MG63 (cell line): Measurements from ENCODE around the gene ANGPTL8. TPM values are rescaled to one million over a fixed set of nuclear protein-coding genes. Genes with fewer than 3 reads are reported as not detected.

Experiments used
- DNase-seq: peaks from one replicate; pipeline ENCODE4 v3.0.0-alpha.2; 2020
- H3K27me3 ChIP-seq: fragments of 250-450 bp; sonication (Bioruptor Pico); 2 replicates; pipeline ENCODE4 v1.5.1; 2020; ENCODE audit warnings: mild to moderate bottlenecking, moderate library complexity
- H3K36me3 ChIP-seq: fragments of 250-450 bp; sonication (Bioruptor Pico); 2 replicates; pipeline ENCODE4 v1.5.1; 2020; ENCODE audit warnings: mild to moderate bottlenecking, moderate library complexity
- H3K4me3 ChIP-seq: fragments of 250-450 bp; sonication (Bioruptor Pico); 2 replicates; pipeline ENCODE4 v1.5.1; 2020; ENCODE audit warnings: mild to moderate bottlenecking, moderate library complexity
- H3K9me3 ChIP-seq: fragments of 250-450 bp; sonication (Bioruptor Pico); 2 replicates; pipeline ENCODE4 v1.5.1; 2020; ENCODE audit warnings: mild to moderate bottlenecking, moderate library complexity
- total RNA-seq: library from RNA; depleted of rRNA; stranded (reverse); fragments of >200 nt; shearing (Covaris generic); gene quantifications from 2 replicates; pipeline ENCODE4 v1.2.3, GENCODE V29; 2014; ENCODE audit warnings: low replicate concordance

ANGPTL8 gene
- total RNA-seq, 1 experiment from 2014 or later, result not detected

DNA sequence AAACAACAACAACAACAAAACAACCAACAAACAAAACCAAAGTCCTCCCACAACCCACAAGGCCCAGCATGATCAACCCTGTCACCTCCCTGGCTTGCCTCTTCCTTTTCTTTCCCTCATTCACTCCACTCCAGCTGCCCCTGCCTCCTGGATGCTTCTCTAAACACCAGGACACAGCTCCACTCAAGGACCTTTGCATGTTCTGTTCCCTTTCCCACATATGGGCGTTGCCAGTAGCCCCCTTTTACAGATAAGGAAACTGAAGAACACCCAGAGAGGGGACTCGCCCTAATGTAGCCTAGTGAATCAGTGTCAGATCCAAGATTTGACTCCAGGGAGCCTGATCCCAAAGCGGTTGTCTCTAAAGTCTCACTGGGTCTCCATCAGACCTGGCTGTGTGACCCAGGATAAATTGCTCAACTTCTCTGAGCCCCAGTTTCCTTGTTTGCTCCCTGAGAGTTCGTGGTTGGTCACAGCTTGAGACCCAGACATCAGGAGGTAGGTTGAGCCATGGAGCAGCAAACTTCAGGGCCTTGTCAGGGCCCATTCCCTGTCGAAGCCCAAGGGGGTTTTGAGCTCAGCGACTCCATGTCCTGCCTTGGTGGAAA, 25.9 kb downstream of the ANGPTL8 start:
- no peak for DNase-seq
- H3K9me3 ChIP-seq, result no peaks in the 10 kb centered on the region
- no peaks in the 10 kb centered on the region for H3K36me3 ChIP-seq
- H3K4me3 ChIP-seq, result no peak overlapping the region
- no peaks in the 10 kb centered on the region for H3K27me3 ChIP-seq

DNA sequence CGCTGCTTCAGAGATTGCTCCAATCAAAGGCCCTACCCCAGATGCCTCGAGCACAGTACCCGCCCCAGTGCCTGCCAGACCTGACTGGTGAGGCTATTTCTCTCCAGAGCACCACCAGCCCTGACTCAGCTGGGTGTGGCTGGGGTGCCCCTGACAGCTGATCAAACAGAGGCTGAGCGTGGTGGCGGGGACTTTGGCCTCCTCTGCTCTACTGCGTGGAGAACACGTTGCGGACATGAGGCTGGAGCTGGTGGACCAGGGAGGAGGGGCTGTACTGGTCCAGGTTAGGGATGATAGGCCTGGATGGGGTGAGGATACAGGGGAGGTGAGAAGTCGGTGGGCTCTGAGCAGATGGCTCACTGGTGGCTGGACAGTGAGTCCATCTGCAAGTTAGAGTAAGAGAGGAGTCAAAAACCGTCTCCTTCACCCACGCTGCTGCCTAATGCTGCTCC, 26.4 kb downstream of the ANGPTL8 start:
- peak; percentile 67 for DNase-seq
- Histone ChIP-seq H3K4me3 (no peak overlapping the region), H3K27me3 (no peaks in the 10 kb centered on the region)

DNA sequence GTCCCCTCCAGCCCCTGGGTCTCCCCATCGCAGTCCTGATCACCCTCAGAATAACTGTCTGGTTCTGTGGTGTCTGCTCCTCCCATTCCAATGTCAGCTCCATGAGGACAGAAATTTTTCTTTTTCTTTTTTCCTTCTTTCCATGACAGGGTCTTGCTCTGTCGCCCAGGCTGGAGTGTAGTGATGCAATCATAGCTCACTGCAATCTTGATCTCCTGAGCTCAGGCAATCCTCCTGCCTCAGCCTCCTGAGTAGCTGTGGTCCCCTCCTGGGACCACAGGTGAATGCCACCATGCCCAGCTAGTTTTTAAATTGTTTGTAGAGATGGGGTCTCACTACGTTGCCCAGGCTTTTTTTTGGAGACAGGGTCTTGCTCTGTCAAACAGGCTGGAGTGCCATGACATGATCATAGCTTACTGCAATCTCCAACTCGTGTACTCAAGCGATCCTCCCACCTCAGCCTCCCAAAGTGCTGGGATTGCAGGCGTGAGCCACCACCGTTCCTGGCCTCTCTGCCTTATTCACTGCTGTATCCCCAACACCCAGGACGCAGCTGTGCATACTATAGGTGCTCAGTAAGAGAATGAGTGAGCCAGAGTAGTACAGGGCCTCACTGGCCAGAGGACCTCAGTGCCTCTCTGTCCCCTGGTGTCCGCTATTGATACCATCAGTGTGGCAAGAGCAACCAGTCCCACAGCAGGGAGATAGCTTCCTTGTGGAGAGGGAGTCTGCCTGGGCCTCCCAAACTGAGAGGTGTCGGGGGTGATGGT, 28.1 kb downstream of the ANGPTL8 start:
- no peaks in the 10 kb centered on the region for H3K27me3 ChIP-seq
- no peak overlapping the region for H3K4me3 ChIP-seq
- H3K36me3 ChIP-seq, result no peaks in the 10 kb centered on the region
- no peak for DNase-seq
- H3K9me3 ChIP-seq, result no peaks in the 10 kb centered on the region

More for the DNA sequence above, 26.4 kb downstream of the ANGPTL8 start:
- Histone ChIP-seq H3K9me3 (no peaks in the 10 kb centered on the region), H3K36me3 (no peaks in the 10 kb centered on the region)

DNA sequence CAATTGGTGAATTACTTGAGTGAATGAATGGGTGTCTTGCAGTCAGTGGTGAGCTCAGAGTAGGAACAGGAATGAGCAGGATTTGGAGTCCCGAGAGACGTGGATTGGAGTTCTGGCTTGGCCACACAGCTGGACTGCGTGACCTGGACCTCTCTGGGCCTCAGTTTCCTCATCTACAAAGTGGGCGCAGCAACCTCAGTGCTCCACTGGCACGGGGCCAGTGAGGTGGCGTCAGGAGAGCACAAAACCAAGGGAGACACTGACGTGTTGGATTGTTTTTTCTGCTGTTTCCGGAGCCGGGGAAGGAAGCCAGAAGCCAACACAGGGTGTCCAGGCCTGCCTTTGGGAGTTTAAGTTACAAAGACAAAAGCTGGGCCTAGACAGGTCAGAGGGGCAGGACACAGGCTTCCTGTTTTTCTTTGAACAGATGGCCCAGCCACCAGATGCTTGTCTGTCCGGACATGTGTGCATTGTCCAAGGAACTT, 29.4 kb downstream of the ANGPTL8 start:
- no peaks in the 10 kb centered on the region for H3K27me3 ChIP-seq
- H3K36me3 ChIP-seq, result no peaks in the 10 kb centered on the region
- no peak overlapping the region for H3K4me3 ChIP-seq
- peak; percentile 77 for DNase-seq
- no peaks in the 10 kb centered on the region for H3K9me3 ChIP-seq

GRCh38 chr19:11269408-11269807, 30.0 kb downstream of the ANGPTL8 start:
- H3K4me3 ChIP-seq, result no peak overlapping the region
- no peaks in the 10 kb centered on the region for H3K36me3 ChIP-seq
- DNase-seq, result peak; percentile 48
- H3K9me3 ChIP-seq, result no peaks in the 10 kb centered on the region; the same call in 1 of the 2 replicates
- H3K27me3 ChIP-seq, result no peaks in the 10 kb centered on the region

DNA sequence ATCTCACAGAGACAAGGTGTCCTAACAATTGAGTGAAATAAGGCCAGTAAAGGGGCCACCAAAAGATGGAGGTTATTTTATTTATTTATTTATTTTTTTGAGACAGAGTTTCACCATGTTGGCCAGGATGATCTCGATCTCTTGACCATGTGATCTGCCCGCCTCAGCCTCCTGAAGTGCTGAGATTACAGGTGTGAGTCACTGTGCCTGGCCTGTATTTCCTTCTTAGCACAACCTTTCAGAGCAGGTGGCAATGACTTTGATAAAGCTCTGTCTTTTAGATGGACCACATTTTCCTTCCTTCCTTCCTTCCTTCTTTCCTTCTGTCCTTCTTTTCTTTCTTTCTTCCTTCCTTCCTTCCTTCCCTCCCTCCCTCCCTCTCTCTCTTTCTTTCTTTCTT, 33.9 kb downstream of the ANGPTL8 start:
- Histone ChIP-seq H3K36me3 (no peaks in the 10 kb centered on the region), H3K27me3 (peaks cover 16% of the 10 kb centered on the region), H3K9me3 (no peaks in the 10 kb centered on the region; the same call in 1 of the 2 replicates), H3K4me3 (no peak overlapping the region)
- DNase-seq, result no peak

GRCh38 chr19:11273989-11274388, 34.6 kb downstream of the ANGPTL8 start:
- no peak for DNase-seq
- Histone ChIP-seq H3K36me3 (no peaks in the 10 kb centered on the region), H3K9me3 (no peaks in the 10 kb centered on the region; the same call in 1 of the 2 replicates), H3K4me3 (no peak overlapping the region), H3K27me3 (peaks cover 19% of the 10 kb centered on the region)

GRCh38 chr19:11274533-11275086, 35.2 kb downstream of the ANGPTL8 start:
- no peak for DNase-seq
- H3K36me3 ChIP-seq, result no peaks in the 10 kb centered on the region
- no peak overlapping the region for H3K4me3 ChIP-seq
- peaks cover 20% of the 10 kb centered on the region for H3K27me3 ChIP-seq
- H3K9me3 ChIP-seq, result peaks cover 2% of the 10 kb centered on the region

GRCh38 chr19:11278670-11279069, 39.3 kb downstream of the ANGPTL8 start:
- peaks cover 2% of the 10 kb centered on the region for H3K9me3 ChIP-seq
- no peak for DNase-seq
- no peaks in the 10 kb centered on the region for H3K36me3 ChIP-seq
- H3K27me3 ChIP-seq, result peaks cover 21% of the 10 kb centered on the region
- H3K4me3 ChIP-seq, result no peak overlapping the region

- H3K27me3 ChIP-seq, result peaks cover 21% of the 10 kb centered on the region
- no peaks in the 10 kb centered on the region for H3K36me3 ChIP-seq
- no peak overlapping the region for H3K4me3 ChIP-seq
- peaks cover 2% of the 10 kb centered on the region; the same call in 1 of the 2 replicates for H3K9me3 ChIP-seq
- DNase-seq, result no peak
Observed at GRCh38 chr19:11279505-11280236, 40.3 kb downstream of the ANGPTL8 start.

GRCh38 chr19:11281356-11282049, 42.1 kb downstream of the ANGPTL8 start:
- H3K9me3 ChIP-seq, result peaks cover 2% of the 10 kb centered on the region; the same call in 1 of the 2 replicates
- no peak overlapping the region for H3K4me3 ChIP-seq
- no peak for DNase-seq
- H3K27me3 ChIP-seq, result peaks cover 18% of the 10 kb centered on the region
- no peaks in the 10 kb centered on the region for H3K36me3 ChIP-seq

DNA sequence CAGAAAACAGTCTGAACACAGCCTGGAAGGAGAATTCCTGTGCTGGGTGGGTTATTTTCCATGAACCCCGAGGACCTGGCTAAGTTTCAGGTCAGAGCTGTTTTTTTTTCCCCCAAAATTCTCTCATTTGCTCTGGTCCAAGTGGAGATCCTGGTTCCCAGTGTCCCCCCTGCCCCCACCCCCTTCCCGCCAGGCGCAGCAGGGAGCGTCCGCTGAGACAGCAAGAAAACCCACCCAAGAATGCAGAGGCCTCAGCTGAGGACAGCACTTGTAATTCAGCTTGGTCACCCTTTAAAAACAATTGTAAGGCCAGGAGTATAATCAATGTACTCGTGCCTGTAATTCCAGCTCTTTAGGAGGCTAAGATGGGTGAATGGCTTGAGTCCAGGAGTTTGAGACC, 45.1 kb downstream of the ANGPTL8 start:
- peaks cover 2% of the 10 kb centered on the region; the same call in 1 of the 2 replicates for H3K27me3 ChIP-seq
- no peaks in the 10 kb centered on the region for H3K36me3 ChIP-seq
- no peak for DNase-seq
- H3K9me3 ChIP-seq, result no peaks in the 10 kb centered on the region
- no peak overlapping the region for H3K4me3 ChIP-seq

DNA sequence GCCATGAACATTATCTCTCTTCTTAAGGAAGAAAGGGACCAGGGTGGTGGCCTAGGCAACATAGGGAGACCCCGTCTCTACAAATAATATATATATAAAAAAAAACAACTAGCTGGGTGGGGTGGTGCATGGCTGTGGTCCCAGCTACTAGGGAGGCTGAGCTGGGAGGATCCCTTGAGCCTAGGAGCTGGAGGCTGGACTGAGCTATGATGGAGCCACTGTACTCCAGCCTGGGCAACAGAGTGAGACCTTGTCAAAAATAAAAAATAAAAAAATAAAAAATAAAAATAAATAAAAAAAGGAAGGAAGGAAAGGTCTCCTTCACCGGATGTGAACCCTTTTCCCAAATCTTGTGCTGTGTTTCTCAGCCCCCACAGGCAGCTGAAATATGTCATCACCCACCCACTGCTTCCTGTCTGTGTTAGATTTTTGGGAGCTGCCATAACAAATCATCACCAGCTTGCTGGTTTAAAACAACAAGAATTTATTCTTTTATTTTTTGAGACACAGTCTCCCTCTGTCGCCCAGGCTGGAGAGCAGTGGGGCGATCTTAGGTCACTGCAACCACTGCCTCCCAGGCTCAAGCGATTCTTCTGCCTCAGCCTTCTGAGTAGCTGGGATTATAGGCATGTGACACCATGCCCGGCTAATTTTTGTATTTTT, 47.0 kb downstream of the ANGPTL8 start:
- no peaks in the 10 kb centered on the region for H3K9me3 ChIP-seq
- no peaks in the 10 kb centered on the region for H3K27me3 ChIP-seq
- H3K4me3 ChIP-seq, result no peak overlapping the region
- DNase-seq, result peak; percentile 55
- H3K36me3 ChIP-seq, result no peaks in the 10 kb centered on the region

GRCh38 chr19:11288349-11288748, 48.9 kb downstream of the ANGPTL8 start:
- peak; percentile 39 for DNase-seq
- Histone ChIP-seq H3K9me3 (no peaks in the 10 kb centered on the region), H3K27me3 (no peaks in the 10 kb centered on the region), H3K4me3 (no peak overlapping the region), H3K36me3 (no peaks in the 10 kb centered on the region)

DNA sequence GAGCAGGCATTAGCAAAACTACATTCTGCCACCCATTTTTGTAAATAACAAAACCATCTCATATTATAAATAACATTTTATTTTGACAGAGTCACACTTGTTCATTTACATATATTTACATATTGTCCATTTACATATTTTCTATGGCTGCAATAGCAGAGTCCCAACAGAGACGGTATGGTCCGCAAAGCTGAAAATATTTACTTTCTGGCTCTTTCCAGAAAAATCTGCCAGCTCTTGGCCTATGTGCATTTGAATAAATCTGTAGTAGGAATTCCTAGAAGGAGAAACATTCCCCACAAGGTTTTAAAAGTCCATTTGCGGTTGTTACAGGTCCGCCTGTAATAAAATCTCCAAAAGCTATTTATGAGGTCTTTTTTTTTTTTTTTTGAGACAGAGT, 50.8 kb downstream of the ANGPTL8 start:
- no peaks in the 10 kb centered on the region for H3K36me3 ChIP-seq
- no peaks in the 10 kb centered on the region for H3K27me3 ChIP-seq
- no peaks in the 10 kb centered on the region for H3K9me3 ChIP-seq
- no peak for DNase-seq
- no peak overlapping the region for H3K4me3 ChIP-seq

- H3K4me3 ChIP-seq, result no peak overlapping the region
- DNase-seq, result no peak
- no peaks in the 10 kb centered on the region for H3K36me3 ChIP-seq
- H3K27me3 ChIP-seq, result no peaks in the 10 kb centered on the region
- no peaks in the 10 kb centered on the region for H3K9me3 ChIP-seq
Observed at GRCh38 chr19:11291415-11291814, 52.0 kb downstream of the ANGPTL8 start.
